HEK293T (cell line): ENCODE results near the gene TTC23L.

Source experiments
- BHLHE40 ChIP-seq: fragments of 450-650 bp; IDR thresholded peaks from 2 replicates; pipeline ENCODE4 v1.6.1; 2016; ENCODE audit warnings: mild to moderate bottlenecking, moderate library complexity, borderline replicate concordance
- CTBP1 ChIP-seq: fragments of 450-650 bp; IDR thresholded peaks from 2 replicates; pipeline ENCODE4 v1.6.1; 2016; ENCODE audit warnings: borderline replicate concordance
- FOXA1 ChIP-seq: fragments of 450-650 bp; IDR thresholded peaks from 2 replicates; pipeline ENCODE4 v1.6.1; 2016; ENCODE audit warnings: mild to moderate bottlenecking
- FOXK2 ChIP-seq: fragments of 450-650 bp; IDR thresholded peaks from 2 replicates; pipeline ENCODE4 v1.6.1; 2016; ENCODE audit warnings: mild to moderate bottlenecking
- FOXM1 ChIP-seq: fragments of 450-650 bp; IDR thresholded peaks from 2 replicates; pipeline ENCODE4 v1.6.1; 2017; ENCODE audit warnings: mild to moderate bottlenecking, borderline replicate concordance
- HDGF ChIP-seq: fragments of 450-650 bp; IDR thresholded peaks from 2 replicates; pipeline ENCODE4 v1.6.1; 2017; ENCODE audit warnings: antibody characterized with exemption, borderline replicate concordance
- NFRKB ChIP-seq: fragments of 450-650 bp; IDR thresholded peaks from 2 replicates; pipeline ENCODE4 v1.6.1; 2016; ENCODE audit warnings: mild to moderate bottlenecking, moderate library complexity
- SP1 ChIP-seq: fragments of 450-650 bp; IDR thresholded peaks from 2 replicates; pipeline ENCODE4 v1.6.1; 2017
- TARDBP ChIP-seq: fragments of 450-650 bp; IDR thresholded peaks from 2 replicates; pipeline ENCODE4 v1.6.1; 2016
- TF ChIP-seq, protein P1 (sequence below): fragments of 450-650 bp; IDR thresholded peaks from 2 replicates; pipeline ENCODE4 v1.6.1; 2016

- no peak for TF ChIP-seq SP1
- no peak for TF ChIP-seq FOXA1
- TF ChIP-seq BHLHE40: no peak
- no peak for TF ChIP-seq NFRKB
- no peak for TF ChIP-seq TARDBP
- TF ChIP-seq FOXK2: no peak
- no peak for TF ChIP-seq FOXM1
- TF ChIP-seq, protein P1, sequence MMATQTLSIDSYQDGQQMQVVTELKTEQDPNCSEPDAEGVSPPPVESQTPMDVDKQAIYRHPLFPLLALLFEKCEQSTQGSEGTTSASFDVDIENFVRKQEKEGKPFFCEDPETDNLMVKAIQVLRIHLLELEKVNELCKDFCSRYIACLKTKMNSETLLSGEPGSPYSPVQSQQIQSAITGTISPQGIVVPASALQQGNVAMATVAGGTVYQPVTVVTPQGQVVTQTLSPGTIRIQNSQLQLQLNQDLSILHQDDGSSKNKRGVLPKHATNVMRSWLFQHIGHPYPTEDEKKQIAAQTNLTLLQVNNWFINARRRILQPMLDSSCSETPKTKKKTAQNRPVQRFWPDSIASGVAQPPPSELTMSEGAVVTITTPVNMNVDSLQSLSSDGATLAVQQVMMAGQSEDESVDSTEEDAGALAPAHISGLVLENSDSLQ: no peak
- TF ChIP-seq CTBP1: no peak
- no peak for TF ChIP-seq HDGF
Observed at GRCh38 chr5:34802834-34803563, 36.0 kb upstream of the TTC23L start.
